ENCODE measurements around the gene TMEM44. TPM values are rescaled to one million over a fixed set of nuclear protein-coding genes. Genes with fewer than 3 reads are reported as not detected.

TMEM44 gene
- total RNA-seq, 2 experiments from 2014 or later, result 4.4 to 5.0 TPM

DNA sequence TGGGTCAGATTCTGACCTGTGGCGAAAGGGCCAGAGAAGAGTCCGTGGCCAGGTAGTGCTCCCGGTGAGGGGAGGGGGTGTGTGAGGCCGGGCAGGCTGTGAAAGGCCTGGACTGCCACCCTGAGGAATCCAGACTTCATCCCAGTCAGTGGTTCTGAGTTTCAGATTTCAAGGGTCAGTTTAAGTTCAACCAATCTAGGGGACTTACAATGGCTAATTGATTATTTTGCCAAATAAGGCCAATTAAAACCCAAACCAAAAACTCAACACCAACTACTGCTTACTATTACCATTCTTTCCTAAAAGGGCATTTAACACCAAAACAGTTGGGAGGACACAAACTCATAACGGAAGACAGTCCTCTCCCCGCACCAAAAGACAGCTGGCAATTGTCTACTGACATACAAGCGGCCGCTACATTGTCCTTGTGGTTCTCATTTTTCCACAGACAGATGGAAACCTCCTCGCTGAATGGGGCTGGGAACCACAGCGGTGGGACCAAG is 30.5 kb downstream of the TMEM44 start:
- TF ChIP-seq, protein P1, sequence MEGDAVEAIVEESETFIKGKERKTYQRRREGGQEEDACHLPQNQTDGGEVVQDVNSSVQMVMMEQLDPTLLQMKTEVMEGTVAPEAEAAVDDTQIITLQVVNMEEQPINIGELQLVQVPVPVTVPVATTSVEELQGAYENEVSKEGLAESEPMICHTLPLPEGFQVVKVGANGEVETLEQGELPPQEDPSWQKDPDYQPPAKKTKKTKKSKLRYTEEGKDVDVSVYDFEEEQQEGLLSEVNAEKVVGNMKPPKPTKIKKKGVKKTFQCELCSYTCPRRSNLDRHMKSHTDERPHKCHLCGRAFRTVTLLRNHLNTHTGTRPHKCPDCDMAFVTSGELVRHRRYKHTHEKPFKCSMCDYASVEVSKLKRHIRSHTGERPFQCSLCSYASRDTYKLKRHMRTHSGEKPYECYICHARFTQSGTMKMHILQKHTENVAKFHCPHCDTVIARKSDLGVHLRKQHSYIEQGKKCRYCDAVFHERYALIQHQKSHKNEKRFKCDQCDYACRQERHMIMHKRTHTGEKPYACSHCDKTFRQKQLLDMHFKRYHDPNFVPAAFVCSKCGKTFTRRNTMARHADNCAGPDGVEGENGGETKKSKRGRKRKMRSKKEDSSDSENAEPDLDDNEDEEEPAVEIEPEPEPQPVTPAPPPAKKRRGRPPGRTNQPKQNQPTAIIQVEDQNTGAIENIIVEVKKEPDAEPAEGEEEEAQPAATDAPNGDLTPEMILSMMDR (IDR thresholded peaks at IDR 0.05), result no peak

DNA sequence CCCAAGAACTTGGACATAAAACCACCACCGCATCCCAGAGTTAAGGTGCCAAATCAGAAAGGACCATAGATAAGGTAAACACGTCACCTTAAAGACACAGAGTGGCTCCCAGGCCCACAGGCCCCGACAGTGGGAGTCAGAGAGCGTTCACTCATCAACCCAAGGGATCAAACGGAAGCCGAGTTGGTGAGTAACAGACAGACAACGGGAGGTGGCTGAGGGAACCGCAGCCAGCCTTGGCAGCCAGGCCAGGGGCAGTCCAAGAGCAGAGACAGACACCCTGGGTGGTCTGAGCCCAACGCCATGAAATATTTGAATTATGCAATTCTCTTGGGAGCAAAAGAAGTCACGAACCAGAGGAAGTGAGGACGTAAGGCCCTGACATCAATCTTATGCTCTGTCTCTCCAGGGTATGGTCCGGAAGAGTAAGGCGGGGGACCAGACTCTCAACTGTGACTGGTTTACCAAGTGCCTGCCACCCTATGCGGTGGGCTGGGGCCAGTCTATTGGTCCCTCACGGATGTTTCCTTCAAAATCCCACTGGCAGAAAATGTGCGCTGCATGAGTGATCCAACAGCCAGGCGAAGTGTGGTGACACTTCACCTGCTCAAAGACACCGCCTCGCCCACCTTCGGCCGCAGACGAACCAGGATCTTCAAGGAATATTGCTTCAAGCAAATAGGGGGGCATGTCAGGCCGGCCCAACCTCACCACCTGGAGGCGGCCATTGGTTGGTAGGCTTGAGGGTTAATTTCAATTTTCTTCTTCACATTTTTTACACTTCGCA is 34.3 kb downstream of the TMEM44 start:
- peaks cover 3% of the 10 kb centered on the region for H3K4me1 Mint-ChIP-seq (ENCODE audit: low read depth)
- no peaks in the 10 kb centered on the region for H3K9me3 Mint-ChIP-seq
- intact Hi-C loops (cut with micrococcal nuclease), result no loop called here
- DNase-seq, result no peak
- no peak for ATAC-seq
- H3K36me3 Mint-ChIP-seq (ENCODE audit: low read depth), result no peaks in the 10 kb centered on the region
- H3K4me3 Mint-ChIP-seq, result no peak overlapping the region
- H3K27me3 Mint-ChIP-seq, result no peaks in the 10 kb centered on the region
- POLR2A ChIA-PET, result no interaction called here
- no peak overlapping the region for H3K27ac Mint-ChIP-seq
- CTCF ChIA-PET, result no interaction called here
- TF ChIP-seq, protein P1 (IDR thresholded peaks at IDR 0.05), result no peak

More for the DNA sequence above, 30.5 kb downstream of the TMEM44 start:
- H3K4me1 Mint-ChIP-seq (ENCODE audit: low read depth), result no peaks in the 10 kb centered on the region
- DNase-seq (no peak), ATAC-seq (no peak)
- no peaks in the 10 kb centered on the region for H3K27me3 Mint-ChIP-seq
- H3K4me3 Mint-ChIP-seq, result no peak overlapping the region
- intact Hi-C loops (cut with micrococcal nuclease), result no loop called here
- H3K9me3 Mint-ChIP-seq, result no peaks in the 10 kb centered on the region
- H3K36me3 Mint-ChIP-seq (ENCODE audit: low read depth), result no peaks in the 10 kb centered on the region
- H3K27ac Mint-ChIP-seq, result no peak overlapping the region
- ChIA-PET CTCF (interaction anchor here (0.6 to 1.3 kb wide), 5 partner anchors 8 to 268 kb away, joined by 3 to 7 read pairs (median 3); no protein-coding TSS in a partner anchor), POLR2A (interaction anchor here (1.0 kb wide), 1 partner anchor 130 kb away, joined by 3 read pairs; no protein-coding TSS in a partner anchor)

GRCh38 chr3:194596906-194597305 is 36.3 kb downstream of the TMEM44 start:
- no peaks in the 10 kb centered on the region for H3K36me3 Mint-ChIP-seq (ENCODE audit: low read depth)
- no peak overlapping the region for H3K27ac Mint-ChIP-seq
- H3K4me1 Mint-ChIP-seq (ENCODE audit: low read depth), result peaks cover 3% of the 10 kb centered on the region
- intact Hi-C loops (cut with micrococcal nuclease), result no loop called here
- ATAC-seq, result no peak
- no peaks in the 10 kb centered on the region for H3K27me3 Mint-ChIP-seq
- ChIA-PET CTCF (interaction anchor here (1.0 kb wide), 1 partner anchor 158 kb away, joined by 3 read pairs; no protein-coding TSS in a partner anchor), POLR2A (no interaction called here)
- no peak for DNase-seq
- no peak overlapping the region for H3K4me3 Mint-ChIP-seq
- H3K9me3 Mint-ChIP-seq, result no peaks in the 10 kb centered on the region
- TF ChIP-seq, protein P1 (IDR thresholded peaks at IDR 0.05), result no peak

DNA sequence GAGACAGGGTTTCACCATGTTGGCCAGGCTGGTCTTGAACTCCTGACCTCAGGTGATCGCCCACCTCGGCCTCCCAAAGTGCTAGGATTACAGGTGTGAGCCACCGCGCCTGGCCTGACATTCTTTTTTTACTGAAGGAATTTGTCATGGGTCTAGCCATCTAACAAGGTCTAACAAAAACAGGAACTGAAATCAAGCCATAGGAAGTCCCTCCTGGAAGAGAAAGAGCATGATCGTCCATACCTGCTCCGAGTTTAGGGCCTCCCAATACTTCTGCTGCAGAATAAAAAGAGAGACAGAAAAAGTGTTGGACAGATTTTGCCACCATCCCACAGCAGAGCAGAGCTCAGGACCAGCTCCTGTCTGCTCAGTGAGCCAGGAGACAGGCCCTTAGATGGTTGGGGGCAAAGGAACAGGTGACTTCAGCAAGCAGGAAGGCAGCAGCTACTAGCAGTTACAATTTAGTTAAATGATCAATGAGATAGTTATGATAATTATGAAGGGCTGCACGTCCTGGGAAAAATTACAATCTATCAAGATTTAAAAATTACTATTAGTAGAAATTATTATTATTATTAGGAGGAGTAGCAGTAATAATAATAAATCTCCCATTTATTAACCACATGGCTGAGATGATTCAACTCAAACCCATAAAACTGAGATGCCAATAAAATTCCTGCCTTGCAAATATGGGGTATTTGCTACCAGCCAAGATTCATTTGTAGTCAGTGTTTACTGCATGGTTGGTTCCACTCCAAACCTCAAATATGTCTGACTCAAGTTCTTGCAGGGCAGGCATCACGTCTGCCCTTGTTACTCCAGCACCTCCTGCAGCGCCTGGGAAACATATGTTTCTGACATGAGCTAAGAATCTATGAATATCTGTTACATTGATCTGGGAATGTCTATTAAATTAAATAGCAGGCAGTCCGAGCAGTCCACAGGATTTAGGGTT is 40.1 kb downstream of the TMEM44 start:
- ChIA-PET POLR2A (interaction anchor here (0.6 kb wide), 1 partner anchor 10 kb away, joined by 3 read pairs; no protein-coding TSS in a partner anchor), CTCF (interaction anchor here (0.7 to 4.8 kb wide), 8 partner anchors 100 to 259 kb away, joined by 3 to 51 read pairs (median 7); no protein-coding TSS in a partner anchor)
- TF ChIP-seq, protein P1 (IDR thresholded peaks at IDR 0.05), result no peak
- Mint-ChIP-seq H3K4me1 (ENCODE audit: low read depth) (peaks cover 3% of the 10 kb centered on the region), H3K9me3 (no peaks in the 10 kb centered on the region), H3K36me3 (ENCODE audit: low read depth) (no peaks in the 10 kb centered on the region), H3K4me3 (no peak overlapping the region), H3K27ac (no peak overlapping the region), H3K27me3 (no peaks in the 10 kb centered on the region)
- DNase-seq (no peak), ATAC-seq (no peak)
- intact Hi-C loops (cut with micrococcal nuclease), result no loop called here

Measured in activated CD8-positive, alpha-beta T cell treated with anti-CD3 and anti-CD28 coated beads for 36 hours (primary cell).